NOMO-1 treated with DMSO at 0.1 percent for 48 hours (cell line): Measurements from ENCODE around the gene STK32C.
A peak's percentile ranks its signal among the peaks of the same experiment; 100 is the strongest.

Source experiments
- DNase-seq: peaks from one replicate; lab custom pipeline; 2025; ENCODE audit not compliant: unreplicated experiment; lab: John Stamatoyannopoulos, UW

STK32C gene

GRCh38 chr10:132236161-132236560 is 71.6 kb downstream of the STK32C start:
- no peak for DNase-seq

GRCh38 chr10:132234860-132235259 is 72.9 kb downstream of the STK32C start:
- DNase-seq: no peak

- DNase-seq: no peak
Measured at GRCh38 chr10:132233501-132234085, 74.2 kb downstream of the STK32C start.

GRCh38 chr10:132232981-132233380 is 74.8 kb downstream of the STK32C start:
- no peak for DNase-seq

- peak; percentile 72 for DNase-seq
Measured at GRCh38 chr10:132232023-132232951, 75.5 kb downstream of the STK32C start.

GRCh38 chr10:132231656-132232022 is 76.1 kb downstream of the STK32C start:
- no peak for DNase-seq

GRCh38 chr10:132230557-132231210 is 77.1 kb downstream of the STK32C start:
- no peak for DNase-seq

- DNase-seq: no peak
Measured at GRCh38 chr10:132229834-132230556, 77.8 kb downstream of the STK32C start.

- no peak for DNase-seq
Measured at GRCh38 chr10:132229096-132229495, 78.7 kb downstream of the STK32C start.

GRCh38 chr10:132228616-132229015 is 79.1 kb downstream of the STK32C start:
- no peak for DNase-seq

GRCh38 chr10:132227851-132228390 is 79.8 kb downstream of the STK32C start:
- no peak for DNase-seq

- DNase-seq: no peak
Measured at GRCh38 chr10:132226586-132227405, 81.0 kb downstream of the STK32C start.

GRCh38 chr10:132225849-132226205 is 81.9 kb downstream of the STK32C start:
- DNase-seq: no peak

- no peak for DNase-seq
Measured at GRCh38 chr10:132225073-132225848, 82.5 kb downstream of the STK32C start.

GRCh38 chr10:132224343-132225072 is 83.2 kb downstream of the STK32C start:
- DNase-seq: no peak

GRCh38 chr10:132223611-132224342 is 84.0 kb downstream of the STK32C start:
- DNase-seq: no peak

GRCh38 chr10:132223156-132223590 is 84.6 kb downstream of the STK32C start:
- peak; percentile 79 for DNase-seq

GRCh38 chr10:132222726-132223125 is 85.0 kb downstream of the STK32C start:
- DNase-seq: no peak
